Stimulated activated CD8-positive, alpha-beta memory T cell treated with anti-CD3 and anti-CD28 coated beads, Interleukin-4, amount 100 ng/mL, for 1 hour (primary cell): ENCODE data around the gene NAGA.
"Not testable (repeated sequence)": the region's sequence is repeated elsewhere in the genome, so short reads cannot be mapped to it uniquely, and the experiment has no call there.

Experiments used
- DNase-seq, 2 donors: peaks; one replicate each; pipeline ENCODE4 v3.0.0-alpha.2; 2020; ENCODE audit warnings: low read depth in 2 of 2, low spot score in 1 of 2

The NAGA gene

DNA sequence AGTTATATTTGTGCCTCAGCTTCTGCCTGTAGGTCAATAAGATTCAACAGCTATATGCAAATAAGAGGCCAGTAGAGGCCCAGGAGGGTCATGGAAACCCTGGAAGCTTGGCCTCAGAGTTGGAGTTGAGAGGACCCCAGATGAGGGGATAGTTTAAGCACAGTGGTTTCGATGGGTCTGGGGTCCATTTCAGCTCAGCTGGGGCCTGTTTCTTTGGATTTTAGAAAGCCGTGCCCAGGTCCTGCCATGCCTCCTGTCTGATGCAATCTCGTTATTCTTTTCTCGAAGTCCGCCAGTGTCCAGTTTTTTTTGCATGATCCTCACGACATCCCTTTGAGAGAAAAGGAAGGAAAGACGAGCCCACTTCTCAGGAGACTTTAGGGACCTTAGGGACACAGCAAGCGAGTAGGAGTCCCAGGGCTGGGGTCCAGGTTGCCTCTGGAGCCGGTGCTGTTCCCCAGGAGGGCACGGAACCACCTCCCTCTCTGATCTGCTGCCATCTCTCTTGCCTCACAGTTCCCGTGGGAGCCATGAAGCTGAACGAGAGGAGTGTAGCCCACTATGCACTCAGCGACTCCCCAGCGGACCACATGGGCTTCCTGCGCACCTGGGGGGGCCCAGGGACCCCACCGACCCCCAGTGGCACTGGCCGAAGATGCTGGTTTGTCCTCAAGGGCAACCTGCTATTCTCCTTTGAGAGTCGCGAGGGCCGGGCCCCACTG lies 6.3 kb upstream of the NAGA start:
- no peak for DNase-seq

GRCh38 chr22:42074846-42075676 lies 4.4 kb upstream of the NAGA start:
- no peak for DNase-seq

DNA sequence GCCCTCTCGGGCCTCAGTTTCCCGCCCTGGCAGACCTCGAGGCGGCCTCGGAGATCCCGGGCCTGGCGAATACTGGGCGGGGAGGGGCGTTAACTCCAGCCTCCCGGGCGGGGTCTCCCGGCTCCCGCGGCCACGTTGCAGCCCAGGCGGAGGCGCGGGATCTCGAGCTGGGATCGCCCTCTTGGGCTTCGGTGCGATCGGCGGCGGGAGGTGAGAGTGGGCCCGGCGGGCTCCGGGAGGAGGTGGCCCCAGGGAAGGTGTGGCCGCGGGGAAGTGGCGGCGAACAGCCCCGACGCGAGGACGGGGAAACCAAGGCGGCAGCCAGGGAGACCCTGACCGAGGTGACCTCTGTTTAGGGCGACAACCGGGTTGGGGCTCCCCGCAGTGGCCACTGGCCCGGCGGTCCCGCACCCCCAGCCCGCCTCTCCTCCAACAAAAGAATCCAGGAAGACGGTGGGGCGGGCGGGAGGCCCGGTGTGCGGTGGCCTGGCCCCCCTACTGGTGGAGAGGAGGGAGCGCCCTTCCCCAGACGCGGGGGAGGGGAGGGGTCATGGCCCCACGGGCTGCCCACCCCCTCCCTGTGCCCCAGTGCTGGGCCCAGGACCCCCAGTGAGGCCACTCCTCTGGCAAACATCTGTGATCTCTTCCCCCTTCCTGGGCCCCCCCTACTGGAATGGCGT lies 3.7 kb upstream of the NAGA start, which contains the start of gene PHETA2:
TSS of gene PHETA2 (plus strand) at position 117 of the 680 bp plus-strand sequence. CDS start 3,046 bp downstream, outside the sequence.
- peak in 1 of 2 donors; percentile 21 for DNase-seq

DNA sequence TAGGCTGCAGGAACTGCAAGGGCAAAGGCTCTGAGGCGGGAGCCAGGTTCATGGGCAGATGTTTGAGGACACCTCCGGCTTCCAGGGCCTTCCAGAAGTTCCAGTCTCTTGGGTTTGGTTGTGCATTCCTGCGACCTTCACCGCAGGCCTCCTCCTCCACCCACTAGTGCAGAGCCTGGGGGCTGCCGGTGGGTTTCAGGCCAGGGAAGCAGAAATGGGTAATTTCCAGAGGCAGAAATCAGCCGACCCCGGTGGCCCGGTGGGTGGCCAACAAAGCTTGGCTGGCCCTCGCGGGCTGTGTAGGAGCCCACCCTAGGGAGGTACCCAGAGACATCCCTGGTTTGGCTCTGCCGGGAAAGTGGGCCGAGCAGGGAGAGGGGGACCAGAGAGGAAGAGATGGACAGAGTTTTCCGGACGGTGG lies 3.0 kb upstream of the NAGA start:
- no peak for DNase-seq

GRCh38 chr22:42072606-42073330 lies 2.2 kb upstream of the NAGA start:
- no peak for DNase-seq

DNA sequence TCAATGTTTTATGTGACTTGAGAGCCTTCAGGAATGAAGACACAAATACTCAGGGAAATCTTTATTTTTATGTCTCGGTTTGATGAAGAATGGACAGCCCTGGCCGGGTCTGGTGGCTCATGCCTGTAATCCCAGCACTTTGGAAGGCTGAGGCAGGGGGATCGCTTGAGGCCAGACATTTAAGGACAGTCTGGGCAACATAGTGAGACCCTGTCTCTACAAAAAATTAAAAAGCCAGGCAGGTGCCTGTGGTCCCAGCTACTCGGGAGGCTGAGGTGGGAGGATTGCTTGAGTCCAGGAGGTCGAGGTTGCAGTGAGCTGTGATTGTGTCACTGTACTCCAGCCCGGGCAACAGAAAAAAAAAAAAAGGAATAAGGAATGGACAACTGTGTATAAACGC lies 896 bp upstream of the NAGA start:
- DNase-seq, result not testable (repeated sequence)

- no peak for DNase-seq
Measured at GRCh38 chr22:42069801-42070516, 653 bp downstream of the NAGA start.

DNA sequence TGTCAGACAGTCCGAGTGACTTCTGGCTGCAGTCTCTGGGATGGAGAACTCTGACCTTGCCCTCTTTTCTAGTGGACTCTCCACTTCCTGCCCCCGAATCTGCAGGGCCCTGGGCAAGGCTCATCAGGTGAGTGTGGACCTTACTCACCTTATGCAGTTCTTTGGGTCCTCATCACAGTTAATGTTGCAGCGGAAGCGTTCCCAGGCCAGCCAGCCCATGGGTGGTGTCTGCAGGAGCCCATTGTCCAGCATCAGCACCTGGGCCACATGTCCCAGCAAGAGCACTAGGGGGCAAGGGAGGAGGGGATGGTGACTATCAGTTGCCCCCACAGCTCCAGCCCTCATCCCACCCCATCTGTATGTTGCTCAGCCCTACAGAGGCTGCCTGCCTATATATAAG lies 2.3 kb downstream of the NAGA start:
- DNase-seq, result no peak

GRCh38 chr22:42067671-42068251 lies 2.9 kb downstream of the NAGA start:
- DNase-seq, result no peak

DNA sequence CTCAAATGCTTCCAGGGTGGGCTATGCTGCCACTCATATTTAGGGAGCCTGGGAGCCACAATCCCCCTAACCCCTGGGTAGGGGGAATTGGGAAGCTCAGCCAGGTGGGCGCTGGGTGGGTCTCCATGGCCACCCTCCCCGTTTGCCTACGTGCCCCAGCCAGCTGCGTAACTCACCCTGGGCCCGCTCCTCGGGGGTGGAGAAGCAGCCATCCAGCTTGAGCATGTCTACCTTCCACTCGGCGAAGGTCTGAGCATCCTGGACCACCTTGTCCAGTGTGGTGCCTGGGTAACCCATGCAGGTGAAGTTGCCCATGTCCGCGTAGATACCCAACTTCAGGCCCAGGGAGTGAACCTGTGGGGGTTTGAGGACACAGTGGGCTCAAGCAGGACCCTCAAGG lies 3.7 kb downstream of the NAGA start:
- DNase-seq, result no peak

GRCh38 chr22:42066126-42066761 lies 4.4 kb downstream of the NAGA start:
- no peak for DNase-seq

GRCh38 chr22:42065438-42066125 lies 5.0 kb downstream of the NAGA start:
- DNase-seq, result no peak

- no peak for DNase-seq
Measured at GRCh38 chr22:42064629-42065028, 6.0 kb downstream of the NAGA start.

- no peak for DNase-seq
Measured at GRCh38 chr22:42062506-42063170, 8.0 kb downstream of the NAGA start.

DNA sequence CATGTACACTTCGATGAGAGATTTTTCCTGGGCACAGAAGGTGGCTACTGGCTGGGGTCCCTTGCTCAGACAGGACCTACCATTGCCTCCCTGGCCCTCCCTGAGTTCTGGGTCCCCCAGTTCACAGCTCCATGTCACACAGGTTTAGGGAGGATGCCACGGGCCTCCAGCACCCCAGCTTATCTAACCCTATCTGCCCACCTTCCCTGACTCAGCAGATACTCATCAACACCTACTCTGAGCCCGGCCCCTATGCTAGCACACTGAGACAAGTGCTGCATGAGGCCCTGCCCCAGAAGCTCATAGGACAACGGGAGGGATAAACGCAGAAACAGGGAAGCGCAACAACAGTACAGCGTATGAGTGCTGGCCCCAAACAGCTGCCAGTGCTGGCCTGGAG lies 9.6 kb downstream of the NAGA start:
- DNase-seq, result no peak

DNA sequence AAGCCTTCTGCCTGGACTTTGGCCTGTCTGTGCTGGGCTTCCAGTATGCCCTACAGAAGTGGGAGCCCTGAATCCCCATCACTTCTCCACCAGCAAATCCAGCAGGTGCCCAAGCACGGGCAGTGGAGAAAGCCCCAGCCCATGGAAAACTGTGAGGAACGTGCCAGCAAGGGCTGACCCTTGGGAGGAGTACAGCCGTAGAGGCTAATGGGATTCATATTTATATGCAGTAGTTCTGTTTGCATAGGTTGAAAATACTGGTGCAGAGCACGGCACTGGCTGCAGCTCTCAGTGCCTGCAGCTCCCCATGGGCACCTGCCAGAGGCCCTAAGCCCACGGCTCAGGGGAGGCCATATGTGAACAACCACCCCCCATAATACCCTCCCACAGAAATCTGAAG lies 10.1 kb downstream of the NAGA start:
- DNase-seq, result no peak

DNA sequence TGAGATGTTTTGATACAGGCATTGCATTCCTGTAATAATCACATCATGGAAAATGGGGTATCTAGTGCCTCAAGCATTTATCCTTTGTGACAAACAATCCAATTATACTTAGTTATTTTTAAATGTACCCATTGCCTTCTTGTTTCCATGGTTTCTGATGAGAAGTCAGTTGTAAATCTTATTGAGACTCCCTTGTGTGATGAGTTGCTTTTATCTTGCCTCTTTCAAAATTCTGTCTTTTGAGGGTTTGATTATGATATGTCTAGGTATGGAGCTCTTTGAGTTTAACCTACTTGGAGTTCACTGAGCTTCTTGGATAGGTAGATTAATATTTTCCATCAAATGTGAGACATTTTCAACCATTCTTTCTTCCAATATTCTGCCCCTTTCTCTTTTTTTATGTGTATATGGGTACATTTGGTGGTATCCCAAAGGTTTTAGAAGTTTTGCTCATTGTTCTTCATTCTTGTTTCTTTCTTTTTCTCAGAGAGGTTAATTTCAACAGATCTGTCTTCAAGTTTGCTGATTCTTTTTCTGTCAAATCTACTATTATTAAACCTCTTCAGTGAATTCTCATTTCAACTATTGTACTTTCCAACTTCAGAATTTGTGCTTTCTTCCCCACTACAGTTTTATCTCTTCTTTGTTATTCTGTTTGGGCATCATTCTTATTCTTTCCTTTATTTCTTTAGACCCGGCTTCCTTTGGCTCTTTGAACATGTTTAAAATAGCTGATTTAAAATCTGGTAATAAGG lies 13.7 kb downstream of the NAGA start:
- no peak for DNase-seq

DNA sequence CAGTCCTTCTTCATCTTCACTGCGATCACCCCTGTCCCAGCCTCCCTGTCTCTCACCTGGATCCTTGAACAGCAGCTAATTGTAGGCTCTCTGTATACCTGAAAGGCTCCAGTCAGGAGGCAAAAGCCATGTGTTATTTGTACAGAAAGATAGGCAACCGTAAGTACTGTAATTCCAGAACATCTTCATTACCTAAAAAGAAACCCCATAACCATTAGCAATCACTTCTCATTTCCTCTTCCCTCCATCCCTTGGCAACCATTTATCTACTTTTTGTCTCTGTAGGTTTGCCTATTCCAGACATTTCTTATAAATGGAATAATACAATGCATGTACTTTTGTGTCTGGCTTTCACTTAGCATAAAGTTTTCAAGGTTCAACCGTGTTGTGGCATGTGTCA lies 17.8 kb downstream of the NAGA start:
- no peak for DNase-seq
